GM18520 (cell line): ENCODE measurements around the gene PKN3.

ENCODE experiments used
- ATAC-seq: cut with Tn5 transposase; IDR thresholded peaks from one replicate; pipeline ENCODE4 v1.9.1; 2021; ENCODE audit not compliant: unreplicated experiment

Gene PKN3

DNA sequence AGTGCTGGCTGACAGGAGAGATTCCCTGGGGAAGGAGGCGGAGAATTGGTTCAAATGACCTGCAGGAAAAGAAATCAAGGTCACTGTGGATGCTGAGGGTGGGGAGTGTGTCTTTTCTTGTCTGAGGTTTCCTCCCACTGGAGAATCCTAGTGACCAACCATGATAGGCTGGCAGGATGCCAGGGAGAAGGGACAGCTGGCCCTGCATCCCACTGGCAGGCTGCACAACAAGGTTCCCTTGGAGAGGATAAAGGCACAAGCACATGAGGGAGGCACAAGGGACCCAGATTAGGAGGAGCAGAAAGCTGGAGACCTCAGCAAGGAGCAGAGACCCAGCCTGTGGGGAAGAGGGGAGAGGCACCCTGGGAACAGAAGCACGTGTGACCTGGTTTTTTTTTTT lies 33.1 kb downstream of the PKN3 start:
- ATAC-seq = no peak

DNA sequence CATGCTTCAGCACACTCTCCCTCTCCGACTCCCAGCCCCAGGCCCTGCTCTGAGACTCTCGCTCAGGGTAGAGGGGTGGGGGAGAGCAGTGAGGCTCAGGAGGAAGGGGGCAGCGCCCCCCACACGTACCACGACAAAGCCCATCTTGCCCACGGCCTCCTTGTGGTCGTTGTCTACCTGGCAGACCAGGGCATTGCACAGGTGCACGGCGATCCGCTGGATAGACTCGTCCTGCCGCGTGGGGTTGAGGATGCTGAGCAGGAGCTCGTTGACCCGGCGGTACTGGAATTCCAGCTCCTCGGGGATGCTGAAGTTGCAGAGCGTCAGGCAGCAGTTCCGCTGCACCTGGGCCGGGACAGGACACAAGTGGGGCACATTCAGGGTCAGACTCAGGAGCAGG lies 40.1 kb downstream of the PKN3 start:
- no peak for ATAC-seq

DNA sequence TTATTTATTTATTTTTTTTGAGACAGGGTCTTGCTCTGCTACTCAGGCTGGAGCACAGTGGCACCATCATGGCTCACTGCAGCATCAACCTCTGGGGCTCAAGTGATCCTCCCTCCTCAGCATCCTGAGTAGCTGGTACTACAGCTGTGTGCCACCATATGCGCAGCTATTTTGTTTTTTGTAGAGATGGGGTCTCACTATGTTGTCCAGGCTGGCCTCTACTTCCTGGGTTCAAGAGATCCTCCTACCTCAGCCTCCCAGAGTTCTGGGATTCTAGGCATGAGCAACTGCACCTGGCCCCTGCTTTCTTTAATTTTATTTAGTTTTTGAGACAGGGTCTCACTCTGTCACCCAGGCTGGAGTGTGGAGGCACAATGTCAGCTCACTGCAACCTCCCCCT lies 41.1 kb downstream of the PKN3 start:
- no peak for ATAC-seq

DNA sequence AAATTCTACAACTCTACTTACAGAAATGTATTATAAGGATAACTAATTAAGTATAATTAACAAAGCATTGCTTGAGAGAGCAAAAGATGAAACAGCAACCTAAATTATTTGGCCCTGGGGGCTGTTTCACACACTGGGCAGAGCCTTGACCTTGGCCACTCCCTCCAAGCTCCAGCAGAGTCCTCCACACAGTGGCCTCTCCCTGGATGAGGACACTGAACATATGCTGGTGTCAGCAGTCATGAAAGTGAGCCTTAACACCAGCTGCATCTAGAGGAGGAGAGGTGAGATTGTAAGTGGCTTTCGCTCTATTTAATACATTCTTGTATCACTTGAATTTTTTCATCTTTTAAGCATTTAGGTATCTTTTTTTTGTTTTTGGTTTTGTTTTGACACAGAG lies 44.9 kb downstream of the PKN3 start:
- ATAC-seq = no peak

DNA sequence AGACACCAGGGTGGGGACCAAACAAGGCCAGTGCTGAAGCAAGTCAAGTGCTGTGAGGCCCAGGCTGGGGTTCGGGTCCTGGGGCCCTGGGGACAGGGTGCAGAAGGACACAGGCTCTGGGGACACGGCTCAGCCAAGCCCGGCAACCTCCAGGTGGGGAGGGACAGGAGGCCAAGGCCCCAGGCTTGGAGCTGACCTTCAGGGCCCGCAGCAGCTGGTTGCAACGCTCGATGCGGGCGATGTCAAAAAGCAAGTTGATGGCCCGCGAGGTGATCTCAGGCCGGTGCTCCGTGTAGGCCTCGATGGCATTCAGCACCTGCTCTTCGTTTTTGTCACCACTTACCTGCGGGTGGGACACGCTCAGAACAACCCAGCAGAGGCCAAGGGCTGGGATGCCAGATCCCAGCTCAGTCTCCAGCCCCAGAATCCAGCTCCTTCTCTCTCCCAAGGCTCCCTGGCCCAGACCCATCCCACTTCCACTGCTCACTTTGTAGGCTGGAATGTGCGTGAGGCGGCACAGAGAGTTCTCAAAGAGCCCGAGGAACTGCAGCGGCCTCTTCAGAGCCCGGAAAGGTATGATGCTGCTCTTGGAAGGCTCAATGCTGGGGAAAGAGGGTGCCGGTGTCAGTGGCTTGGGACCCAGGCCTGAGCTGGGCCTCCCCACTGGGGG lies 48.8 kb downstream of the PKN3 start:
- ATAC-seq = no peak

DNA sequence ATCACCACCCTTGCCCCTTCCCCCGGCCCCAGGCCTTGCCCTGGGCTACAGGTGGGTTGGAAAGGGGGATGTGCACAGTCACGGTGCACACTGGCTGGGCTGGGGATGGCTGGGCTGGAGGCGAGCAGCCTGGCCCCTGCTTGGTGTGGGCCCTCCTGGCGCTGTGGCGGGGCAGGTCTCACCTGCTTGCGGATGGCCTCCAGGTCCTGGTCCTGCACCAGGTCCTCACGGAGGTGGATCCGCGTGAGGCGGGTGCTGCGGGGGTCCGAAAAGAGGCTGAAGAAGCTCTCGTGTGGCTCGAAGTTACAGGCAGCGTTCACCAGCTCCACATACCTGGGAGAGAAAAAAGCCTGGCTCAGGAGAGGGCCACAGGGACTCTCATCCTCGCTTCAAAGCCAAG lies 51.3 kb downstream of the PKN3 start:
- ATAC-seq = no peak

DNA sequence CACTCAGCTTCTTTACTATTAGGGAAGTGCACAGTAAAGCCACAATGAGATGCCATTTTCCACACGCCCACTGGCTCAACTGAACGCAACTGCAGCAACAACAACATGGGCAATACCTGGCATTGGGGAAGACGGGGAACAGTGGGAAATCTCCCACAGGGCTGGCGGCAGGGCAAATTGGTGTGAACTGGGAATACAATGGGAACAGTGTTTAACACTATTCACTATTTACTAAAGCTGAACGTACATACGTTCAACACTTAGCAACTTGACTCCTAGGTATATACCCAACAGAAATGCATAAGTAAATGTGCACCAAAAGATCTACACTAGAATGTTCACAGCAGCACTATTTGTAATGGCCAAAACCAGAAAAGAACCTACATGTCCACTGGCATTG lies 55.3 kb downstream of the PKN3 start:
- ATAC-seq = no peak

DNA sequence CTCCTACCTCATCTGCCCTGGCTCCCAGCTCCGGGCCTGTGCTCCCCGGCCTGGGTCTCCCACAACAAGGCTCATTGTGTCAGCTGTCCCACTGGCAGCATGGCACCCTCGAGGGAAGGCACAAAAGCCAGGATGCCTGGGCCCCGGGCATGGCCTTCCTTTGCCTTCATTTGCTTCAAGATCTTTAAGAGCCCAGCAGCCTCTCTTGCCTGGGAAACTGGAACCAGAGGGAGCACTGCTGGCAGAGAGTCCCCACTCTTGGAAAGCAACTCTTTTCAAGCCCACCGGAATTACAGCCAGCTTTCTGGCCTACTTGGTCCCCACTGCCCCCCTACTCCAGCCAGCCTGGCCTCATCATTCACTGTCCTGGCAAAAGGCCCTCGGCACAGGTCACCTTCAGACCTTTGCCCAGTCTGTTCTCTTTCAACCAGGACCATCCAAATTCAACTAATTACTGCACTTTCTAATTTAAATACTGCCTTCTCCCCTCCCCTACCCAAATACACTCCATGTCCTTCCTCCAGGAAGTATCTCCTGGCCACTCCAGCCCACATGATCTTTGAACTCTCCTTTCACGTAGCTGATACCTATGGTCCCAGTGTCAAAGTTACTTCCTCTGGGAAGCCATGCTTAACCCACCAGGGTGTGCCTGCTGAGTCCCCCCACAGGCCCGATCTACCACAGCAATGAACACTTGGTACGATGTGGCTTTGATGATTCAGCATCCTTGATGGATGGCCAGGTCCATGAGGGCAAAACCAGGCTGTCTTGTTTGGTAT lies 60.6 kb downstream of the PKN3 start:
- no peak for ATAC-seq

DNA sequence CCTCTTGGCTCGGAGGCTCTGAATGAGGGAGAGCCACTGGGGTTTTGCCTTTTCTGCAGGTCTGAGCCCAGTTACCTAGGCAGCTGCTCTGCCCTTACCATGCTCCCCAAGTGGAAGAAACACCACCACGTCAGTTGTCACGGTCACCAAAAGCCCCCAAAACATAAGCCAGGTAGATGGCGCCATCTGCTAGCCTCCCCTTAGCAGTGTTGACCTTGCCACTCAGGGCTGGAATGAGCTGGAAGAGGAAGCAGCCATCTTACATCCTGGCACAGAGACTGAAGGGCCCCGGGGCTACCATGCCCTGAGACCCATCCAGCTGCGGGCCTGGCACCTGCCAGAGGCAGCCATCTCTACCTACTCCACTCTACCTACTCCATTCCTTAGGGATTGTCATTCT lies 62.1 kb downstream of the PKN3 start:
- no peak for ATAC-seq

DNA sequence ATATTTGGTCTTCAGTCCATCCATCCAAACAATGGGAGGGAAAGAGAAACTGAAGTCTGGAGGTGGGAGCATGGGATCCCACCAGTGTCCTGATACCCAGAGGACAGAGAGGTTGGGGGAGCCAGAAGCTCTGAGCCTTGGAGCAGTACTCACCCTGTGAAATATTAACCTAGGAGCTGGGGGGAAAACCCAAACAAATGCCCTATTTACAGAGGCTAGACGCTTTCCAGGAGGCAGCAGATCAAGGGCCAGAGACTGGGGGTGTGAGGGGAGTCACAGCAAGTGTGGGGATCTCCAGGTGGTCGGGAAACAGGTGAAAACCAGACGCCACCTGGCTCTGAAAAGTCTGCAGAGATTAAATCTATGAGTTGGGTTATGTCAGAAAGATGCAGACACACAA lies 63.2 kb downstream of the PKN3 start:
- ATAC-seq = no peak

DNA sequence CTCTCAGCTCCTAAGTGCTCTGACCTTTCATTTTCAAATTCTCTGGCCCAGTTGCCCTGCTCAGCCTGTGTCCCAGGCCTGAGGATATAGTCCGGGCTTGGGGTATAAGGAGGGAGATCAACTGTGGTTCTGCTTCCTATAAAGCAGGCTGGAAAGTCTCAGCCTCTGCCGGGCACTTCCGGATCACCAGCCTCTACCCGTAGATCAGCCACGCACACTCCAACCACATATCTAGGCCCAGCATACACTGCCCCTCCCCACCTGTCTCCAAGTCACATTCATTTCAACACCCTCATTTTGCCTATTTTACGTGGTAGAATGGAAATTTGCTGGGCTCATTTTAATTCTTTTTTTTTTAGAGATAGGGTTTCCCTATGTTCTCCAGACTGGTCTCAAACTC lies 66.3 kb downstream of the PKN3 start:
- no peak for ATAC-seq
